Mesenchymal stem cell (in vitro differentiated cells and primary cell): Measurements from ENCODE around the gene SELENOF.

Source experiments
- DNase-seq: peaks from one replicate; pipeline ENCODE4 v3.0.0-alpha.2; 2013
- H2AFZ ChIP-seq: one replicate; pipeline ENCODE4 v1.6.1; 2013; ENCODE audit warnings: low read depth, mild to moderate bottlenecking, control low read depth, inconsistent platforms, low read length, moderate library complexity
- H2AK5ac ChIP-seq: 2 replicates; pipeline ENCODE4 v1.6.1; 2013; ENCODE audit warnings: low read length, moderate library complexity, mild to moderate bottlenecking, inconsistent platforms; ENCODE audit not compliant: severe bottlenecking
- H2BK120ac ChIP-seq: one replicate; pipeline ENCODE4 v1.6.1; 2013; ENCODE audit warnings: low read depth, mild to moderate bottlenecking, inconsistent platforms, low read length, moderate library complexity
- H2BK12ac ChIP-seq, 2 experiments: one replicate each; pipeline ENCODE4 v1.6.1; 2013; ENCODE audit warnings: inconsistent platforms in 2 of 2, low read length in 2 of 2, mild to moderate bottlenecking in 2 of 2, moderate library complexity in 2 of 2, control low read depth in 1 of 2
- H2BK15ac ChIP-seq: one replicate; pipeline ENCODE4 v1.6.1; 2013; ENCODE audit warnings: mild to moderate bottlenecking, low read depth, inconsistent platforms; ENCODE audit not compliant: poor library complexity, severe bottlenecking
- H2BK5ac ChIP-seq: 2 replicates; pipeline ENCODE4 v1.6.1; 2013; ENCODE audit warnings: low read depth, mild to moderate bottlenecking, low read length, control low read depth, inconsistent platforms; ENCODE audit not compliant: poor library complexity, severe bottlenecking
- H3K14ac ChIP-seq, 2 experiments: one replicate each; pipeline ENCODE4 v1.6.1; 2013; ENCODE audit warnings: inconsistent platforms in 2 of 2, low read length in 2 of 2, control low read depth in 1 of 2, mild to moderate bottlenecking in 1 of 2, moderate library complexity in 1 of 2
- H3K18ac ChIP-seq, 2 experiments: one replicate each; pipeline ENCODE4 v1.6.1; 2013; ENCODE audit warnings: inconsistent platforms in 2 of 2, low read length in 2 of 2, control low read depth in 1 of 2, low read depth in 1 of 2, mild to moderate bottlenecking in 1 of 2
- H3K23ac ChIP-seq, 2 experiments: one replicate each; pipeline ENCODE4 v1.6.1; 2013; ENCODE audit warnings: inconsistent platforms in 2 of 2, low read length in 2 of 2, mild to moderate bottlenecking in 2 of 2, moderate library complexity in 2 of 2, control low read depth in 1 of 2
- H3K27ac ChIP-seq: 2 replicates; pipeline ENCODE4 v1.5.1; 2013; ENCODE audit warnings: mild to moderate bottlenecking, moderate library complexity, low read length, control low read depth, inconsistent platforms; ENCODE audit not compliant: poor library complexity, severe bottlenecking
- H3K27me3 ChIP-seq, 2 experiments: 2 replicates each; pipeline versions ENCODE4 v1.6.1 to v1.7.0; 2013; ENCODE audit warnings: low read length in 2 of 2, mild to moderate bottlenecking in 2 of 2, moderate library complexity in 2 of 2, control low read depth in 1 of 2, inconsistent platforms in 1 of 2; ENCODE audit not compliant: control insufficient read depth in 1 of 2, insufficient read depth in 1 of 2
- H3K36me3 ChIP-seq, 2 experiments: 2 replicates each; pipeline versions ENCODE4 v1.6.1 to v1.7.0; 2013; ENCODE audit warnings: low read length in 2 of 2, control low read depth in 1 of 2, inconsistent platforms in 1 of 2, low read depth in 1 of 2, mild to moderate bottlenecking in 1 of 2; ENCODE audit not compliant: insufficient read depth in 2 of 2, control insufficient read depth in 1 of 2
- H3K4ac ChIP-seq, 2 experiments: one replicate each; pipeline ENCODE4 v1.6.1; 2013; ENCODE audit warnings: inconsistent platforms in 2 of 2, low read length in 2 of 2, mild to moderate bottlenecking in 2 of 2, moderate library complexity in 2 of 2, control low read depth in 1 of 2, low read depth in 1 of 2
- H3K4me1 ChIP-seq: 2 replicates; pipeline ENCODE4 v1.6.1; 2013; ENCODE audit warnings: low read depth, low read length, control low read depth; ENCODE audit not compliant: control insufficient read depth, insufficient read depth
- H3K4me2 ChIP-seq: 2 replicates; pipeline ENCODE4 v1.6.1; 2013; ENCODE audit warnings: low read length, mild to moderate bottlenecking, inconsistent platforms; ENCODE audit not compliant: poor library complexity, severe bottlenecking
- H3K4me3 ChIP-seq, 2 experiments: 2 replicates each; pipeline versions ENCODE4 v1.5.1 to v1.7.0; 2013; ENCODE audit warnings: low read length in 2 of 2, mild to moderate bottlenecking in 2 of 2, control low read depth in 1 of 2, low read depth in 1 of 2; ENCODE audit not compliant: insufficient read depth in 1 of 2
- H3K79me1 ChIP-seq: replicated peaks from 2 replicates; pipeline ENCODE4 v1.6.1; 2013; ENCODE audit warnings: mild to moderate bottlenecking, control low read depth, low read length, inconsistent platforms; ENCODE audit not compliant: poor library complexity, severe bottlenecking
- H3K9ac ChIP-seq: 2 replicates; pipeline ENCODE4 v1.7.0; 2013; ENCODE audit warnings: mild to moderate bottlenecking, low read length, moderate library complexity
- H3K9me3 ChIP-seq: 2 replicates; pipeline ENCODE4 v1.7.0; 2013; ENCODE audit warnings: mild to moderate bottlenecking, low read length; ENCODE audit not compliant: control insufficient read depth
- H4K8ac ChIP-seq: one replicate; pipeline ENCODE4 v1.6.1; 2013; ENCODE audit warnings: inconsistent platforms, mild to moderate bottlenecking, low read length, moderate library complexity
- H4K91ac ChIP-seq: one replicate; pipeline ENCODE4 v1.6.1; 2013; ENCODE audit warnings: mild to moderate bottlenecking, low read length, inconsistent platforms
- WGBS: methylation state at CpG from one replicate; pipeline ENCODE4 v1.1.7; 2013; ENCODE audit warnings: mixed read lengths; 5-methylcytosine and 5-hydroxymethylcytosine counted together

SELENOF gene

DNA sequence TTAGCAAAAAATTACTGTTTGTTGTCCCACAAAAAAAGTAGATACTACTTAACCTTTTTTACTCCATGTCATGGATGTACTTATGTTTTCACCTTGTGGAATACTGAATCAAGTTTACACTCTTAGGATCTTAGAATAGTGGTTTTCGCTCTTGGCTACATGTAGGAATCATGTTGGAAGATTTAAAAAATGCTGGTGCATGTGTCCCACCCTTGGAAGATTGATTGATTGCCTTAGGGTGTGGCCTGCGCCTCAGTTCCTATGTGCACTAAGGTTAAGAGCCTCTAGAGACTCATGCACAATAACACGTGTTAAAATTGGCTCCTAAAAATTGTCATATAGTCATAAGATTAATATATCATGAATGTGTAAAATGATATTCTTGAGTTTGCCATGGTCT is 25.5 kb upstream of the SELENOF start:
- Histone ChIP-seq H3K4ac (no peak overlapping the region), H2BK15ac (no peak overlapping the region), H3K4me2 (no peak overlapping the region), H3K4me1 (no peaks in the 10 kb centered on the region), H3K27me3 (no peaks in the 10 kb centered on the region), H3K36me3 (no peaks in the 10 kb centered on the region), H2BK12ac (no peak overlapping the region), H2BK5ac (no peak overlapping the region), H2AK5ac (no peak overlapping the region), H3K4me3 (no peak overlapping the region), H3K9ac (no peak overlapping the region), H3K79me1 (peaks cover 22% of the 10 kb centered on the region), H3K9me3 (no peaks in the 10 kb centered on the region), H2BK120ac (no peak overlapping the region), H4K8ac (no peak overlapping the region), H2AFZ (no peak overlapping the region), H3K14ac (no peak overlapping the region), H3K18ac (no peak overlapping the region), H3K23ac (no peak overlapping the region), H3K27ac (no peak overlapping the region), H4K91ac (no peak overlapping the region)
- WGBS, result 98% methylated on average over 2 of the region's 3 CpGs
- no peak for DNase-seq

DNA sequence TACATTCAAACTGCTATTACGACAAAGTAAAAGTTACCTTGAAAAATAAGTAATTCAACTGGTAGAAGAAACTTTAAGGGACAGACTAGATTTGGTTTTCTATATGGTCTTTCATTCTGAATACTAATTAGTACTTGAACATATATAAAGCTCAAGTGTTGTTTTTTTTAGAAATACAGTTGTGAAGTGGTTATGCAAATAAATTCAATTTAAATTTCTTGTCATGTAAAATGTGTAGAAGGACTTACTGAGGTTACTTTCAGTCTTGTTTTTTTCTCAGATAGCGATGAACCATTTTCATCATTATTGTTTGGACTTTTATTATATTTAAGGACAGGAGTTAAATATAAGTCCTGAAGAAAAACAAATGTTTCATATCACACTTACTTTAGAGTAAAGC is 24.9 kb upstream of the SELENOF start:
- H3K27ac ChIP-seq, result no peak overlapping the region
- no peak overlapping the region for H3K18ac ChIP-seq
- no peak overlapping the region for H2AK5ac ChIP-seq
- no peak overlapping the region for H3K4ac ChIP-seq
- DNase-seq, result no peak
- H3K36me3 ChIP-seq, result no peaks in the 10 kb centered on the region
- no peak overlapping the region for H3K23ac ChIP-seq
- peaks cover 23% of the 10 kb centered on the region for H3K79me1 ChIP-seq
- H2BK5ac ChIP-seq, result no peak overlapping the region
- no peak overlapping the region for H4K91ac ChIP-seq
- H3K4me1 ChIP-seq, result no peaks in the 10 kb centered on the region
- WGBS, result no CpG with 5 or more reads among the region's 2 CpGs
- no peaks in the 10 kb centered on the region for H3K9me3 ChIP-seq
- H3K14ac ChIP-seq, result no peak overlapping the region
- H2AFZ ChIP-seq, result no peak overlapping the region
- no peak overlapping the region for H2BK120ac ChIP-seq
- H2BK12ac ChIP-seq, result no peak overlapping the region
- no peak overlapping the region for H4K8ac ChIP-seq
- no peak overlapping the region for H3K4me3 ChIP-seq
- H2BK15ac ChIP-seq, result no peak overlapping the region
- peak overlapping the region; percentile 1 for H3K9ac ChIP-seq
- no peaks in the 10 kb centered on the region for H3K27me3 ChIP-seq
- H3K4me2 ChIP-seq, result no peak overlapping the region

DNA sequence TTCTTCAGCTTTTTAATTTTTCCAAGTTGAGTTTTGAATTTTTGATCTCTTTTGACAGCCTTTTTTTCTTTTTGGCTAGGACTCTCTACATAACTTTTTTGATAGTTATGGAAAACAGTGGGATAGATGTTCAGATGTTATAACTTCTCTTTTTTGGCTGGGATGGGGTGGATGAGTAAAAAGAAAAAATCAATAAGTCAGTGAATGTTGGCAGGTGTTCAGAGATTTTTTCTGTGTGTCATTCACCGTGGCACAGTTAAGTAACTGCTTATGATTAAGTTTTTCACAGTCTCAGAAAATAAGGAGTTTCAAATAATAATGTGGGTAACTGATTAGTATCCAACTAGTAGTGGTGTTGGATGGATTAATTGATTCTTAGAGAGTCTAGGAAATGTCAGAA is 24.5 kb upstream of the SELENOF start:
- Histone ChIP-seq H3K4me2 (no peak overlapping the region), H3K4me3 (no peak overlapping the region), H3K9ac (peak overlapping the region; percentile 1), H2BK15ac (no peak overlapping the region), H3K36me3 (no peaks in the 10 kb centered on the region), H2BK12ac (no peak overlapping the region), H3K79me1 (peaks cover 22% of the 10 kb centered on the region), H2AK5ac (no peak overlapping the region), H3K14ac (no peak overlapping the region), H3K23ac (no peak overlapping the region), H2BK5ac (no peak overlapping the region), H2AFZ (no peak overlapping the region), H3K18ac (no peak overlapping the region), H3K27me3 (no peaks in the 10 kb centered on the region), H3K4ac (no peak overlapping the region), H4K8ac (no peak overlapping the region), H3K27ac (no peak overlapping the region), H3K9me3 (no peaks in the 10 kb centered on the region), H3K4me1 (no peaks in the 10 kb centered on the region), H2BK120ac (no peak overlapping the region), H4K91ac (no peak overlapping the region)
- DNase-seq, result no peak
- 96% methylated on average over 1 of the region's 1 CpG for WGBS

DNA sequence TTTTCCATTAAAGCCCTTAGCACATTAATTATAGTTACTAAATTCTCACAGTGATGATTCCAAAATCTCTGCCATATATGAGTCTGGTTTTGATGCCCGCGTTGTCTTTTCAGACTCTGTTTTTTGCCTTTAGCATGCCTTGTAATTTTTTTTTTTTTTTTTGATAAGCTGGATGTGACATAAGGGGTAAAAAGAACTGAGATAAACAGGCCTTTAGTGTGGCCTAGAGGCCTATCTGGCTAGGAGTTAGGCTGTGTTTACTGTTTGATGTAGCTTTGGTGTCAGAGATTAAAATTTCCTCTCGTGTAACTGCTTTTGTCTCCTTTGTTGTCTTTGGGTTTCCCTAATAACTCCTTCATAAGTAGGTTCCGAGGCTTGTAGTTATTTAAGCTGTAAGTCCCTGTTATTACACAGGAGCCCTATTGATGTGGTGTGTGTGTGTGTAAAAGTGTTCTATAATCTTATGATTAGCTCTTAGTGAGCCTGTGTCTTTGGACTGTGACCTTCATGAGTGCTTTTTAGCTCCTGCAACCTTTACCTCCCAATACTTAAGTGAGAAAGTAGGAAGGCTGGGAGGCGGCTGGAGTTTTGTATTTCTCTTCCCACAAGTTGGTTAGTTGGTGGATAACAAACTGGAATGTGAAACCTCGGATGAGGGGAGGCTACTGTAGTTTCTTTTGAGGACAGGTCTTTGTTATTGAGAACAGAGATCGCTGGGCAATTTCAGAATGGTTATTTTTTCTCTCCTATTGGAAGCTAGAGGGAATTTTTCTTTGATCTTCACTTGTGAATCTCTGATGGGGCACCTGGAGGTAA is 19.8 kb upstream of the SELENOF start:
- H4K91ac ChIP-seq, result no peak overlapping the region
- no peak for DNase-seq
- H3K4me1 ChIP-seq, result no peaks in the 10 kb centered on the region
- no peak overlapping the region for H3K4me3 ChIP-seq
- H3K79me1 ChIP-seq, result peaks cover 11% of the 10 kb centered on the region
- no peak overlapping the region for H2BK12ac ChIP-seq
- H2AFZ ChIP-seq, result no peak overlapping the region
- no peak overlapping the region for H2BK15ac ChIP-seq
- H3K23ac ChIP-seq, result no peak overlapping the region
- no peak overlapping the region for H3K18ac ChIP-seq
- H3K4me2 ChIP-seq, result no peak overlapping the region
- H3K36me3 ChIP-seq, result no peaks in the 10 kb centered on the region
- H4K8ac ChIP-seq, result no peak overlapping the region
- no peak overlapping the region for H3K14ac ChIP-seq
- 72% methylated on average over 7 of the region's 7 CpGs for WGBS
- no peak overlapping the region for H3K27ac ChIP-seq
- no peak overlapping the region for H2BK120ac ChIP-seq
- no peak overlapping the region for H3K9ac ChIP-seq
- H2AK5ac ChIP-seq, result no peak overlapping the region
- no peaks in the 10 kb centered on the region for H3K9me3 ChIP-seq
- no peaks in the 10 kb centered on the region for H3K27me3 ChIP-seq
- no peak overlapping the region for H3K4ac ChIP-seq
- H2BK5ac ChIP-seq, result no peak overlapping the region
